Karpas-422 (cell line): ENCODE results near the gene TAOK3. TPM values are rescaled to one million over a fixed set of nuclear protein-coding genes. Genes with fewer than 3 reads are reported as not detected.

Source experiments
- DNase-seq: peaks from one replicate; pipeline ENCODE4 v3.0.0-alpha.2; 2015
- H2AFZ ChIP-seq: fragments of 200-600 bp; sonication (generic); 2 replicates; pipeline ENCODE4 v1.6.1; 2014; ENCODE audit warnings: antibody characterized with exemption, low read length, mixed read lengths
- H3K27ac ChIP-seq: fragments of 200-600 bp; sonication (generic); 2 replicates; pipeline ENCODE4 v1.5.1; 2014; ENCODE audit warnings: mild to moderate bottlenecking, low read length, moderate library complexity
- H3K27me3 ChIP-seq: fragments of 200-600 bp; sonication (generic); 2 replicates; pipeline ENCODE4 v1.6.1; 2014; ENCODE audit warnings: low read length, mixed read lengths
- H3K36me3 ChIP-seq: fragments of 200-600 bp; sonication (generic); 2 replicates; pipeline ENCODE4 v1.6.1; 2014; ENCODE audit warnings: low read length, mixed read lengths; ENCODE audit not compliant: insufficient read depth
- H3K4me1 ChIP-seq: fragments of 200-600 bp; sonication (generic); 2 replicates; pipeline ENCODE4 v1.6.1; 2014; ENCODE audit warnings: mild to moderate bottlenecking, low read length, mixed read lengths
- H3K4me2 ChIP-seq: fragments of 200-600 bp; sonication (generic); 2 replicates; pipeline ENCODE4 v1.6.1; 2014; ENCODE audit warnings: low read length, low read depth, mild to moderate bottlenecking; ENCODE audit not compliant: poor library complexity, severe bottlenecking
- H3K4me3 ChIP-seq: fragments of 200-600 bp; sonication (generic); 2 replicates; pipeline ENCODE4 v1.5.1; 2014; ENCODE audit warnings: mild to moderate bottlenecking, antibody characterized with exemption, low read length, mixed read lengths
- H3K79me2 ChIP-seq: fragments of 200-600 bp; sonication (generic); 2 replicates; pipeline ENCODE4 v1.6.1; 2014; ENCODE audit warnings: mild to moderate bottlenecking, low read length, mixed read lengths
- H3K9ac ChIP-seq: fragments of 200-600 bp; sonication (generic); 2 replicates; pipeline ENCODE4 v1.6.0; 2014; ENCODE audit warnings: low read length
- H3K9me2 ChIP-seq: fragments of 200-600 bp; sonication (generic), shearing (Covaris generic); replicated peaks from 2 replicates; pipeline ENCODE4 v1.6.0; 2014; ENCODE audit warnings: mild to moderate bottlenecking, low read length, moderate library complexity; ENCODE audit not compliant: insufficient read depth
- H3K9me3 ChIP-seq: fragments of 300-700, 200-600 bp; sonication (generic); 2 replicates; pipeline ENCODE4 v1.6.1; 2014; ENCODE audit warnings: low read length, mixed read lengths
- H4K20me1 ChIP-seq: fragments of 200-600 bp; sonication (generic); 2 replicates; pipeline ENCODE4 v1.6.1; 2014; ENCODE audit warnings: mild to moderate bottlenecking, antibody characterized with exemption, low read length, low read depth; ENCODE audit not compliant: insufficient read depth
- total RNA-seq: library from RNA; depleted of rRNA; stranded (reverse); fragments of >200 nt; shearing (Covaris generic); gene quantifications from 2 replicates; pipeline ENCODE4 v1.2.3, GENCODE V29; 2014; ENCODE audit warnings: low replicate concordance

TAOK3 gene
- total RNA-seq, 1 experiment from 2014 or later, result 86.7 TPM

DNA sequence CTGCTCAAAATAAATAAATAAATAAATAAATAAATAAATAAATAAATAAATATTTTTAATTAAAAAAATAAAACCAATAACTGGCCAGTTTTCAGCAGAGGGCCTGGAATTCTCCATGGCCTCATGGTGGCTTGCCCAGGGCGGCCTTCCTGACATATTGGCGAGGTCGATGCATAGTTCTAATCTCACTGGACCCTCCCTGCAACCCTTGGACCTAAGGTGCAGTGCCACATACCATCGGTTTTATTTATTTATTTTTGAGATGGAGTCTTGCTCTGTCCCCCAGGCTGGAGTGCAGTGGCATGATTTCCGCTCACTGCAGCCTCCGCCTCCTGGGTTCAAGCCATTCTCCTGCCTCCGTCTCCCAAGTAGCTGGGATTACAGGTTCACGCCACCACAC lies 265.0 kb downstream of the TAOK3 start:
- H3K4me2 ChIP-seq, result no peak overlapping the region
- H3K36me3 ChIP-seq, result no peaks in the 10 kb centered on the region
- H3K9me3 ChIP-seq, result no peaks in the 10 kb centered on the region
- H3K9me2 ChIP-seq, result no peaks in the 10 kb centered on the region
- no peak overlapping the region for H3K4me3 ChIP-seq
- H3K27ac ChIP-seq, result no peak overlapping the region
- H3K4me1 ChIP-seq, result peaks cover 18% of the 10 kb centered on the region
- no peak overlapping the region for H2AFZ ChIP-seq
- no peaks in the 10 kb centered on the region for H3K79me2 ChIP-seq
- H4K20me1 ChIP-seq, result no peaks in the 10 kb centered on the region
- DNase-seq, result no peak
- H3K9ac ChIP-seq, result no peak overlapping the region
- H3K27me3 ChIP-seq, result no peaks in the 10 kb centered on the region

DNA sequence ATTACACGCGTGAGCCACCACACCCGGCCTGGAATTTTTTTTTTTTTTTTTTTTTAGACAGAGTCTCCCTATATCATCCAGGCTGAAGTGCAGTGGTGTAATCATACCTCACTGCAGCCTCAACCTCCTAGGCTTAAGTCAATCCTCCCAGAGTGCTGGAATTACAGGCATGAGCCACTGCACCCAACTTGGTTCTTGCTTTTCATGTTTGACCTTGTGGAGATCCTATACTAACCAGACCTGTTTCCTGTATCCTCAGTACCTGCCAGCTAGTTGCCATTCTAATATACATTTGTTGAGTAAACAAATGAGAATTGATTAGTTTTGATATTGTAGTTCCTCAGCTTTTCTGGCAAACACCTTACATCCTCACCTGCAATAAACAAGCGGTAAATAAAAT lies 265.7 kb downstream of the TAOK3 start:
- DNase-seq, result no peak
- Histone ChIP-seq H3K9me3 (no peaks in the 10 kb centered on the region), H3K9me2 (no peaks in the 10 kb centered on the region), H3K79me2 (no peaks in the 10 kb centered on the region), H3K27ac (no peak overlapping the region), H4K20me1 (no peaks in the 10 kb centered on the region), H3K4me3 (no peak overlapping the region), H3K9ac (no peak overlapping the region), H2AFZ (no peak overlapping the region), H3K27me3 (no peaks in the 10 kb centered on the region), H3K4me1 (peaks cover 20% of the 10 kb centered on the region), H3K36me3 (no peaks in the 10 kb centered on the region), H3K4me2 (no peak overlapping the region)

DNA sequence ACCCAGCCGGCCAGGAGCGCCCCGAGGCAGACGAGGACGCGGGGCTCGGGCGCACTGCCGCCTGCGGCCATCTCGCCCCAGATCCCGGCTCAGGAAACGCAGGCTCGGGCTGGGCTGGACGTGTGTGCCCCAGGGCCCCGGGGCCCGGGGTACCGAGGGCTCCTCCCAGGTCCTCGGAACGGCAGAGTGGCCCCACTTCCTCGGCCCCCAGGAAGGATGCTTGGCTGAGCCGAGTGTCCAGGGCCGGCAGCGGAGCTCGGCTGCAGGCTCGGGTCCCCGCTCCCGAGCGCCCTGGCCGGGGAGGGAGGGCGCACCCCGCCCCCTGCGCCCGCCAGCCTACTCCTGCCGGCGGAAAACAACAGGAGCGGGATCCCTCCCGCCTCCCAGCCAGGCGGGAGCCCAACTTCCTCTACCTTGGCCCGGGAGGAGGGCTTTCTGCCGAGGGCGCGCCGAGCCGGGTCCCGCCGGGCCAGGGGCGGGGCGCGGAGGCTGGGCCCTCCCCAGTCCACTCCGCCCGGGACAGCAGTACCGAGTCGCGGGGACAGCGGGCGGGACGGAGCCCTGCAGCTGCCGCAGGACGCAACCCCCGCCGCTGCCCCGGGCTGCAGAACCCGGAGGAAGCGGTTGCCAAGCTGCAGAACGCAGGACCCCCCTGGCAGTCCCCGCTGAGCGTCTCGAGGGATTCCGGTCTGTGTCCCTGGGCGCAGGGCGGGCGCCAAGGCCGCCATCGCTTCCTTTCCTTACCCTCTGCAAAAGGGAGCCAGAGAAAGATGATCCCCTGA lies 268.9 kb downstream of the TAOK3 start, which contains the start of gene VSIG10:
Gene VSIG10, minus strand, starts transcription at position 411 of the 782 bp plus-strand sequence. Its CDS starts 340 bp downstream, at position 71.
- H3K4me2 ChIP-seq, result peak within 1 kb of the TSS; percentile 96

DNA sequence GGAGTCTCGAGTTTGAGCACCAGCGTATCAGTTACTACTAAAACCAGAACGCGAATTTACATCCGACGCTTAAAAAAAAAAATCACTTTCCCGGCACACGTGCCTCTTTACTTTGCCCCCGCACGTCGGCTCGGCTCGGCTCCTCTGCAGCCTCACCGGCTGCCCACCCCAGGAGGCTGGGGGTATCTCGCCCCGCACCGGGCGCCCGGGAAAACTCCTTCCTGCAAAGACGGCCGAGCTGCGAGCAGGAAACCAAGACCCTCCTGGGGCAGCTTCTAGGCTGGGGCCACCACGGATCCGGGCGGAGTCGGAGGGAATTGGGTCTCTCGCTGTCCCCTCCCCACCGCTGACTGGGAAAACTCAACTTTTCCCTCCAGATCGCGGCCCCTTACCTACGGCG lies 269.5 kb downstream of the TAOK3 start:
- Histone ChIP-seq H3K9me2 (no peaks in the 10 kb centered on the region), H4K20me1 (no peaks in the 10 kb centered on the region), H3K4me1 (peaks cover 28% of the 10 kb centered on the region), H3K9ac (peak overlapping the region; percentile 75), H3K27ac (no peak overlapping the region), H3K9me3 (no peaks in the 10 kb centered on the region), H3K79me2 (no peaks in the 10 kb centered on the region), H3K4me2 (peak overlapping the region; percentile 96), H3K27me3 (no peaks in the 10 kb centered on the region), H3K4me3 (peak overlapping the region; percentile 85), H3K36me3 (no peaks in the 10 kb centered on the region), H2AFZ (peak overlapping the region; percentile 91; the same call in 1 of the 2 replicates)
- DNase-seq, result peak; percentile 64

More for the DNA sequence above, 268.9 kb downstream of the TAOK3 start, which contains the start of gene VSIG10:
- no peaks in the 10 kb centered on the region for H4K20me1 ChIP-seq
- H3K4me1 ChIP-seq, result peaks cover 28% of the 10 kb centered on the region
- H3K36me3 ChIP-seq, result no peaks in the 10 kb centered on the region
- H3K79me2 ChIP-seq, result no peaks in the 10 kb centered on the region
- no peaks in the 10 kb centered on the region for H3K9me2 ChIP-seq
- H3K9me3 ChIP-seq, result no peaks in the 10 kb centered on the region
- peak within 1 kb of the TSS; percentile 75 for H3K9ac ChIP-seq
- no peak within 1 kb of the TSS for H3K27ac ChIP-seq
- peak within 1 kb of the TSS; percentile 85 for H3K4me3 ChIP-seq
- no peaks in the 10 kb centered on the region for H3K27me3 ChIP-seq
- DNase-seq, result peak; percentile 54
- H2AFZ ChIP-seq, result peak within 1 kb of the TSS; percentile 91

DNA sequence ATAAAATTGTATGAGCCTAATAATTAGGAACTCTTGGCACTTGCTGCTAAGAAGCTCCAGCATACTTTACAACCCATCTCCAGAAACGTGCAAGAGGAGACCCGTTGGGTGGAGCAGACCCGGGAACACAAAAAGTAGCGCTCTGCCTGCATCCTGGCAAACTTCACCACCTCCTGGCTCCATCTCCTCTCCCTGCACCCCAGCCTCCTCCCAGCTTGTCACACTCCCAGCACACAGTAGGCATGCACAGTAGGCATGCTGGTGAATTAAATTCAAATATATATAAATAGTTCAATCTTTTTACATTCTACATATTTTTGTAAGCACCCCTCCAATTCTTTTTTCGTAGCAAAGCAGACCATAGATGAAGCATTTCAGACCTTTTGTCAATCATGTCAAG lies 270.1 kb downstream of the TAOK3 start:
- peak overlapping the region; percentile 85 for H3K4me3 ChIP-seq
- no peaks in the 10 kb centered on the region for H4K20me1 ChIP-seq
- H3K79me2 ChIP-seq, result no peaks in the 10 kb centered on the region
- H3K27me3 ChIP-seq, result no peaks in the 10 kb centered on the region
- H3K27ac ChIP-seq, result no peak overlapping the region
- H3K4me2 ChIP-seq, result peak overlapping the region; percentile 96
- no peak overlapping the region for H2AFZ ChIP-seq
- no peaks in the 10 kb centered on the region for H3K9me3 ChIP-seq
- H3K9me2 ChIP-seq, result no peaks in the 10 kb centered on the region
- no peak overlapping the region for H3K9ac ChIP-seq
- no peak for DNase-seq
- H3K4me1 ChIP-seq, result peaks cover 28% of the 10 kb centered on the region
- no peaks in the 10 kb centered on the region for H3K36me3 ChIP-seq

DNA sequence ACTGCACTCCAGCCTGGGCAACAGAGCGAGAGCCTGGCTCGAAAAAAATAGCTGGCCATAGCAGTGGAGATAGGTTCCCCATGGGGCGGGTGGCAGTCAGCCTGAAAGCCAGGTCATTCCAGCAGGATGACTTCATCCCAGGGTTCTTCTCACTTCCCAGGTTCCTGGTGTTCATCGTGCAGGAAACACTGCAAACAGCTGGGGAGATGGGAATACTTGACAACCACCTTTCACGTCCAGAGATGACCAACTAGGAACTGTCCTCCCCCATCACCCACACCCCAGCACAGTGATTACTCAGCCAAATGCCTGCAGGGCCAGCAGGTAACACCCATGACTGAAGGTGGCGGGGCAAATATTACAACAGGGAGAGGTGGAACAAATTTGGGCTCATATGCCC lies 270.6 kb downstream of the TAOK3 start:
- Histone ChIP-seq H3K27ac (no peak overlapping the region), H3K4me2 (no peak overlapping the region), H3K79me2 (no peaks in the 10 kb centered on the region), H3K27me3 (no peaks in the 10 kb centered on the region), H4K20me1 (no peaks in the 10 kb centered on the region), H3K36me3 (no peaks in the 10 kb centered on the region), H2AFZ (no peak overlapping the region), H3K4me1 (peaks cover 28% of the 10 kb centered on the region), H3K4me3 (no peak overlapping the region), H3K9ac (no peak overlapping the region), H3K9me2 (no peaks in the 10 kb centered on the region), H3K9me3 (no peaks in the 10 kb centered on the region)
- no peak for DNase-seq

DNA sequence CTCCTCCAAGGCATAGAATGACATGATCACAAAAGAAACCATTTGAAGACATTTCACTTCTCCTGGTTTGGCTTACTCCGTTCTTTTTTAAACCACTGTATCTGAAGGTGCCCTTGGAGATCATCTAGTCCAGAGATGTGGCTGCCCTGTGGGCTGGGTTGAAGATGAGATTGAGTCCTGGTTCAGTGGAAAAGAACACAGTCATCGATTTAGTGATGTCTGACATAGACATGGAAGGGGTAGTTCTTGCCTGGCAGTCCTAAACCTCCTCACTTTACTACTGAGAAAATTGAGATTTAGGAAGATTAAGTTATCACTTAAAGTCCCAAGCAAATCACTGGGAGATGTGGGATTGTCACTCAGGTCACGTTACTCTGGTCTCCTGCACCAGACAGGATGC lies 271.7 kb downstream of the TAOK3 start:
- H3K4me2 ChIP-seq, result no peak overlapping the region
- H3K79me2 ChIP-seq, result no peaks in the 10 kb centered on the region
- H3K36me3 ChIP-seq, result no peaks in the 10 kb centered on the region
- no peaks in the 10 kb centered on the region for H3K9me2 ChIP-seq
- H3K9me3 ChIP-seq, result no peaks in the 10 kb centered on the region
- H4K20me1 ChIP-seq, result no peaks in the 10 kb centered on the region
- peaks cover 28% of the 10 kb centered on the region for H3K4me1 ChIP-seq
- DNase-seq, result no peak
- H3K27ac ChIP-seq, result no peak overlapping the region
- H2AFZ ChIP-seq, result no peak overlapping the region
- no peak overlapping the region for H3K9ac ChIP-seq
- no peak overlapping the region for H3K4me3 ChIP-seq
- H3K27me3 ChIP-seq, result no peaks in the 10 kb centered on the region
